EH (cell line): ENCODE results near the gene LIPN.

Source experiments
- DNase-seq: peaks from one replicate; pipeline ENCODE4 v3.0.0-alpha.2; 2015; ENCODE audit warnings: low read depth

Gene LIPN

DNA sequence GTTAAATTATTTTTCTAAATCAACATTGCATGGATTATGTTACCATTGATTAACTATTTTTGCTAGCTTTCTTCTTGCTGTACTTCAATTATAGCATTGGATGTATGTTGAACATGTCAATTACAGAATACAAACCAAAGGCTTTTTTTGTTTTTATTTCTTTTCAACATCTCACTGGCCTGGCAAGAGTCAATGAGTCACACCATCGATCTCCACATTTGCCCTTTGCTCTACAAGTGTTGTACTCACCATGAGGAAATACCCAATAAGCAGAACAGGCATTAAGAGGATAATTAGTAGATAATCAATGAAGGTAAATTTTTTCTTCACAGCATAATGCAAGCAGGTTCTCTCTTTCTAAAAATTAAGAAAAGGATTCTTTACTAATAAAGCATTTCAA, 68.5 kb downstream of the LIPN start:
- no peak for DNase-seq
